ENCODE measurements around the gene SPCS1.

SPCS1 gene

DNA sequence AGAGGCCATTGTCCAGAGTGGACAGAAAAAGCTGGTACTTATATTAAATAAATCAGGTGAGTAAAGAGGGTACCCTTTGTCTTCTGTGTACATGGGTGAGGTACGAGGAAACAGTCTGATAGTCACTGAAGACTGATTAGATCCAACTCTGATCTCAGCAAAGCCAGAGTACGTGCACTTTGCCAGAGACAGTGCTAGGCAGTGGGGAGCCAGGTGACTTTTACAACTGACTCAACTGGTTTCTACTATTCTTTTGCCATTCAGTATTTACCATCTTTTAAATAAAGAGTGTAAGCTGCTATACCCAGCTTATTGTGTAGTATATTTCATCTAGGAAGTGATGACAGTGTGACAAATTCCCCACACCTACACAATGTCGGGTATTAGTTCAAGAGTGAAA lies 16.8 kb upstream of the SPCS1 start:
- Histone ChIP-seq H3K56ac (ENCODE audit: low read length) (no peak overlapping the region), H3K4ac (ENCODE audit: low read depth, low read length) (no peak overlapping the region), H3K23ac (ENCODE audit: low read length) (no peak overlapping the region), H4K5ac (ENCODE audit: low read length) (no peak overlapping the region), H2BK5ac (ENCODE audit: low read length) (no peak overlapping the region), H3K4me3 (ENCODE audit: low read length) (no peak overlapping the region), H3K27me3 (ENCODE audit: insufficient read depth, low read length, poor library complexity) (no peaks in the 10 kb centered on the region), H3K79me1 (ENCODE audit: low read length) (peaks cover 13% of the 10 kb centered on the region), H2AK5ac (ENCODE audit: low read length) (no peak overlapping the region), H3K36me3 (ENCODE audit: control insufficient read depth, insufficient read depth, low read length) (peaks cover 31% of the 10 kb centered on the region), H3K9ac (ENCODE audit: low read length) (no peak overlapping the region), H2BK120ac (ENCODE audit: low read depth, low read length) (no peak overlapping the region), H3K18ac (ENCODE audit: low read length) (no peak overlapping the region), H3K27ac (ENCODE audit: low read depth, low read length) (no peak overlapping the region), H3K4me1 (ENCODE audit: control insufficient read depth, low read depth, low read length) (no peaks in the 10 kb centered on the region), H3K4me2 (ENCODE audit: low read length) (no peak overlapping the region), H4K8ac (ENCODE audit: low read depth, low read length) (no peak overlapping the region), H2BK15ac (replicated peaks; ENCODE audit: low read depth) (no peak overlapping the region), H3K79me2 (ENCODE audit: control insufficient read depth, insufficient read depth, low read length) (peaks cover 36% of the 10 kb centered on the region)
- no CpG with 5 or more reads among the region's 3 CpGs for WGBS (ENCODE audit: extremely low coverage, insufficient coverage, low lambda C conversion rate)
- DNase-seq = no peak

DNA sequence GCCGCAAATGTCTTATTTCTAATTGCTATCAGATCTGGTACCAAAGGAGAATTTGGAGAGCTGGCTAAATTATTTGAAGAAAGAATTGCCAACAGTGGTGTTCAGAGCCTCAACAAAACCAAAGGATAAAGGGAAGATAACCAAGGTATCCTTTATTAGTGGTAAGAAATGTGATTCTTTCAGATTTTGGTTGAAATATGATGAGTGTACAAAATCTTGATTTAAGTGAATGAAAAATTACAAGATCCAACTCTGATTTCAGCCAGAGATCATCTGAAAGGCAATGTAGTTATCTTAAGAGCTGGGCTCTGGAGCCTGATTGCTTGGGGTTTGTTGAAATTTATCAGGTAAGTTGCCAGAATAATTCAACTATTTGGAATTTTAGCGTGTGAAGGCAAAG lies 15.3 kb upstream of the SPCS1 start:
- H3K79me1 ChIP-seq (ENCODE audit: low read length) = peaks cover 13% of the 10 kb centered on the region
- H3K4me3 ChIP-seq (ENCODE audit: low read length) = no peak overlapping the region
- DNase-seq = no peak
- H3K27me3 ChIP-seq (ENCODE audit: insufficient read depth, low read length, poor library complexity) = no peaks in the 10 kb centered on the region
- no peak overlapping the region for H4K8ac ChIP-seq (ENCODE audit: low read depth, low read length)
- no peak overlapping the region for H3K4me2 ChIP-seq (ENCODE audit: low read length)
- no peak overlapping the region for H3K56ac ChIP-seq (ENCODE audit: low read length)
- H3K79me2 ChIP-seq (ENCODE audit: control insufficient read depth, insufficient read depth, low read length) = peaks cover 31% of the 10 kb centered on the region
- no peak overlapping the region for H2AK5ac ChIP-seq (ENCODE audit: low read length)
- no peak overlapping the region for H2BK5ac ChIP-seq (ENCODE audit: low read length)
- H2BK120ac ChIP-seq (ENCODE audit: low read depth, low read length) = no peak overlapping the region
- no CpG with 5 or more reads among the region's 2 CpGs for WGBS (ENCODE audit: extremely low coverage, insufficient coverage, low lambda C conversion rate)
- no peak overlapping the region for H3K23ac ChIP-seq (ENCODE audit: low read length)
- H3K4ac ChIP-seq (ENCODE audit: low read depth, low read length) = no peak overlapping the region
- H3K9ac ChIP-seq (ENCODE audit: low read length) = no peak overlapping the region
- H3K4me1 ChIP-seq (ENCODE audit: control insufficient read depth, low read depth, low read length) = no peaks in the 10 kb centered on the region
- H3K36me3 ChIP-seq (ENCODE audit: control insufficient read depth, insufficient read depth, low read length) = peaks cover 38% of the 10 kb centered on the region
- no peak overlapping the region for H3K27ac ChIP-seq (ENCODE audit: low read depth, low read length)
- no peak overlapping the region for H3K18ac ChIP-seq (ENCODE audit: low read length)
- H4K5ac ChIP-seq (ENCODE audit: low read length) = no peak overlapping the region
- H2BK15ac ChIP-seq (replicated peaks; ENCODE audit: low read depth) = no peak overlapping the region

DNA sequence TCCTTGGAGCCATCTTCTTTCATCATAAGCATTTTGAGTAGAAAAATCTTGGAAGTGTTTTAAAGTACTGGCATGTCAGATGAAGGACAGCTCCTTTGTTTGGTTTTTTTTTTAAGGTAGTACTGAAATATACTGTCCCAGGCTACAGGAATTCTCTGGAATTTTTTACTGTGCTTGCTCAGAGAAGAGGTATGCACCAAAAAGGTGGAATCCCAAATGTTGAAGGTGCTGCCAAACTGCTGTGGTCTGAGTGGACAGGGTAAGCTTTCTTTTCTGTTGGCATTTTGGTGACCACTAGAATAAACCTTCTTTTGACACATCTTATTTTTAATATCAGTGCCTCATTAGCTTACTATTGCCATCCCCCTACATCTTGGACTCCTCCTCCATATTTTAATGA lies 12.8 kb upstream of the SPCS1 start:
- Histone ChIP-seq H3K36me3 (ENCODE audit: control insufficient read depth, insufficient read depth, low read length) (peaks cover 40% of the 10 kb centered on the region), H3K79me2 (ENCODE audit: control insufficient read depth, insufficient read depth, low read length) (peaks cover 10% of the 10 kb centered on the region), H4K8ac (ENCODE audit: low read depth, low read length) (no peak overlapping the region), H3K56ac (ENCODE audit: low read length) (no peak overlapping the region), H3K27ac (ENCODE audit: low read depth, low read length) (no peak overlapping the region), H3K4me2 (ENCODE audit: low read length) (no peak overlapping the region), H3K4me3 (ENCODE audit: low read length) (no peak overlapping the region), H3K4ac (ENCODE audit: low read depth, low read length) (no peak overlapping the region), H2BK5ac (ENCODE audit: low read length) (no peak overlapping the region), H2AK5ac (ENCODE audit: low read length) (no peak overlapping the region), H4K5ac (ENCODE audit: low read length) (no peak overlapping the region), H2BK15ac (replicated peaks; ENCODE audit: low read depth) (no peak overlapping the region), H3K23ac (ENCODE audit: low read length) (no peak overlapping the region), H3K79me1 (ENCODE audit: low read length) (peaks cover 9% of the 10 kb centered on the region), H3K18ac (ENCODE audit: low read length) (no peak overlapping the region), H3K27me3 (ENCODE audit: insufficient read depth, low read length, poor library complexity) (no peaks in the 10 kb centered on the region), H3K4me1 (ENCODE audit: control insufficient read depth, low read depth, low read length) (no peaks in the 10 kb centered on the region), H3K9ac (ENCODE audit: low read length) (no peak overlapping the region), H2BK120ac (ENCODE audit: low read depth, low read length) (no peak overlapping the region)
- DNase-seq = no peak

DNA sequence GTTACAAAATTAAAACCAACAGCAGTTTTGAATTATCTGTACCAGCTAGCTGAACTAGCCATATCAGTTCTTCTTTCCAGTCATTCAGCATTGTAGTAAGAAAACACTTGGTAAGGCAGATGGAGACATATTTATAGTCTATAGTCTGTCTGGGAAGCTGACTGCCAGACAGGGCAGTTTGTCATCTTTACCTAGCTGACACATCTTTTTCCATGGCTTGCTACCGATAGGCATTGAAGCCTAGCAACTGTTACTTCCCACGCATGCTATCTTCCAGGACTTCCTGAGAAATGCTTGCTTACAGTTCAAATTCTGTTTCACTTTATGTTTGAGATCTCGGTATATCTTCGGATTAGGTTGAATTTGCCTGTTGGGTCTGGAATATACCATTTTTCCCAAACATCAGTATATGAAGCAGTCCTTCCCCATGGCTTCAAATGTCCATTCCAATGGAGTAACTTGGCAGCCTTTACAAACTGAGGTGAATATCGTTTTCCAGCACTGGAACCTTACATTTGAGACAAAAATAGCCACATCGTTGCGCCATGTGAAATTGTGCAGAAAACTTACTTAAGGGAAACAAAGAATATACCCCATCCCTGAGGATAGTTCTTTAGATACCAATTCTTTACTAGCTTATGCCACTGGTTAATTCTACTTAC lies 11.2 kb upstream of the SPCS1 start:
- Histone ChIP-seq H3K36me3 (ENCODE audit: control insufficient read depth, insufficient read depth, low read length) (peaks cover 28% of the 10 kb centered on the region), H3K56ac (ENCODE audit: low read length) (no peak overlapping the region), H3K4ac (ENCODE audit: low read depth, low read length) (no peak overlapping the region), H3K4me3 (ENCODE audit: low read length) (no peak overlapping the region), H3K79me1 (ENCODE audit: low read length) (peaks cover 1% of the 10 kb centered on the region), H4K8ac (ENCODE audit: low read depth, low read length) (no peak overlapping the region), H3K18ac (ENCODE audit: low read length) (no peak overlapping the region), H3K27ac (ENCODE audit: low read depth, low read length) (no peak overlapping the region), H2AK5ac (ENCODE audit: low read length) (no peak overlapping the region), H2BK15ac (replicated peaks; ENCODE audit: low read depth) (no peak overlapping the region), H3K4me1 (ENCODE audit: control insufficient read depth, low read depth, low read length) (no peaks in the 10 kb centered on the region), H3K4me2 (ENCODE audit: low read length) (no peak overlapping the region), H4K5ac (ENCODE audit: low read length) (no peak overlapping the region), H3K9ac (ENCODE audit: low read length) (no peak overlapping the region), H2BK5ac (ENCODE audit: low read length) (no peak overlapping the region), H2BK120ac (ENCODE audit: low read depth, low read length) (no peak overlapping the region), H3K23ac (ENCODE audit: low read length) (no peak overlapping the region), H3K79me2 (ENCODE audit: control insufficient read depth, insufficient read depth, low read length) (no peaks in the 10 kb centered on the region), H3K27me3 (ENCODE audit: insufficient read depth, low read length, poor library complexity) (no peaks in the 10 kb centered on the region)
- DNase-seq = no peak
- WGBS (ENCODE audit: extremely low coverage, insufficient coverage, low lambda C conversion rate) = no CpG with 5 or more reads among the region's 7 CpGs

DNA sequence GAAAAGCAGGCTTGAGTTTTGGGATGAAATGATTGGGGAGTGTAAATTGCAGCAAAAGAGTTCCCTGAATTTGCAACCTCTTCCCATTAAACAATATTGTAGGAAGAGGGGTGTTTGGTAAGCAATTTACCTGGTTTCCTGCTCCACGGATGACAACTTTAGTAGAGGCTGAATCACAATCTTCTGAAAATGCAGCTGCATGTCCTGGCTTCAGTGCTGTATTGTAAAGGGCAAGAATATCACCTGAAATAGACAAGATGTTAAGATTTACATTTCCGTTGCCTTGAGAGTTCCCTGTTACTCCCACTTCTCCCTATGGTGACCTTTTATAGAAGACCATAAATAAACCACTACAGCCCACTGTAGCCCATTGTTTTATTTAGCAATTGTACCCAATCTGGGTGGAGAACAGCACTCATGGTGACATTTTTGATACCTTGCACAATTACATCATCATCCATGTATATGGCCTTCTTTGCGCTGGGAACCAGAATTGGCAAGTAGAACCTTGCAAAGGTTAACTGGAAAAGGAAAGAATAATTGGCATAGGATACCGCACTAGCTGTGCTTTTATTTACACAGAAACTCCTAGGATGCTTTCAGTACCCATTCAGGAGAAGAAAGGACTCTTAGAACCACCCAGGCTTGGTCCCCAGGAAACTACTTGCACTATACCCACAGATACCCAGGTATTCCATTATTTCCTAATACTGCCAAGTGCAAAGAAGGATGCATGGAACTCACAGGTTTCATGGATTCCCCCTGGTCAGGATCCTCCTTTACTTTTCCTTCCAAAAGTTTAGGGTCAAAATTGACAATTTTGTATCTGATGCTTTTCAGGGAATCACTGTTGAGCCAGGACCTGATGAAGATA lies 9.9 kb upstream of the SPCS1 start:
- no peak overlapping the region for H2BK5ac ChIP-seq (ENCODE audit: low read length)
- no peak overlapping the region for H2BK120ac ChIP-seq (ENCODE audit: low read depth, low read length)
- WGBS (ENCODE audit: extremely low coverage, insufficient coverage, low lambda C conversion rate) = no CpG with 5 or more reads among the region's 4 CpGs
- H2AK5ac ChIP-seq (ENCODE audit: low read length) = no peak overlapping the region
- H3K56ac ChIP-seq (ENCODE audit: low read length) = no peak overlapping the region
- H3K79me2 ChIP-seq (ENCODE audit: control insufficient read depth, insufficient read depth, low read length) = no peaks in the 10 kb centered on the region
- no peaks in the 10 kb centered on the region for H3K79me1 ChIP-seq (ENCODE audit: low read length)
- H2BK15ac ChIP-seq (replicated peaks; ENCODE audit: low read depth) = no peak overlapping the region
- H4K5ac ChIP-seq (ENCODE audit: low read length) = no peak overlapping the region
- no peaks in the 10 kb centered on the region for H3K27me3 ChIP-seq (ENCODE audit: insufficient read depth, low read length, poor library complexity)
- H4K8ac ChIP-seq (ENCODE audit: low read depth, low read length) = no peak overlapping the region
- H3K4me2 ChIP-seq (ENCODE audit: low read length) = no peak overlapping the region
- no peak overlapping the region for H3K23ac ChIP-seq (ENCODE audit: low read length)
- no peak overlapping the region for H3K4me3 ChIP-seq (ENCODE audit: low read length)
- no peak overlapping the region for H3K18ac ChIP-seq (ENCODE audit: low read length)
- H3K4me1 ChIP-seq (ENCODE audit: control insufficient read depth, low read depth, low read length) = no peaks in the 10 kb centered on the region
- H3K36me3 ChIP-seq (ENCODE audit: control insufficient read depth, insufficient read depth, low read length) = peaks cover 22% of the 10 kb centered on the region
- DNase-seq = no peak
- no peak overlapping the region for H3K9ac ChIP-seq (ENCODE audit: low read length)
- H3K4ac ChIP-seq (ENCODE audit: low read depth, low read length) = no peak overlapping the region
- H3K27ac ChIP-seq (ENCODE audit: low read depth, low read length) = no peak overlapping the region
